Heart left ventricle (tissue), 13 donors: ENCODE results near the gene ADI1.

Experiments used
- CTCF ChIP-seq, 12 donors: fragments of 200-600 bp; sonication (generic) in 4 of 12; IDR thresholded peaks; one replicate each; pipeline versions ENCODE4 v1.5.0 to v1.8.0; 2018 to 2022; ENCODE audit warnings: antibody characterized with exemption in 12 of 12, mild to moderate bottlenecking in 5 of 12
- POLR2A ChIP-seq, 2 donors: fragments of 450-650 bp; IDR thresholded peaks; one replicate each; pipeline ENCODE4 v1.6.1; 2017; ENCODE audit warnings: antibody characterized with exemption in 2 of 2, mild to moderate bottlenecking in 2 of 2, moderate library complexity in 2 of 2
- donor health status: ischemic (EF 13 %, LVEDD 7.1; RV severe dilation, severe dysfunction).
- donor health status: DM: no; HTN: yes; CAD: no.
- donor health status: DM: no; HTN: no; CAD: no.
- donor health status: ischemic (EF 25% LVEDD 6.9; RV normal size, moderate dysfunction).
- donor health status: ischemic (EF 25% LVEDD 5.7; RV mildly dilated, moderate dysfunction).
- donor health status: ischemic (EF 35%, LVEDD 5.7; RV mildly dilated, moderate dysfunction).
- donor health status: nonischemic (EF 11% LVEDD 7.7; RV severe dilation, severe dysfunction).
- donor health status: DM: yes; HTN: yes; CAD: no.
- donor health status: PGD.
- donor health status: ischemic (EF 29% LVEDD 5.4; RV normal size, mild dysfunction).
- donor health status: nonischemic (EF 23%, LVEDD 6.1; RV moderate dilation, normal function).

- TF ChIP-seq CTCF (IDR thresholded peaks at IDR 0.05) (no peak), POLR2A (IDR thresholded peaks at IDR 0.05) (no peak)
Measured at GRCh38 chr2:3522961-3523421, 3.7 kb upstream of the ADI1 start.
